ENCODE measurements around the gene ESRRB.

ESRRB gene

GRCh38 chr14:76396714-76397187, 20.8 kb downstream of the ESRRB start:
- H3K4me3 ChIP-seq (replicated peaks; ENCODE audit: low read depth, low read length), result no peak overlapping the region
- no peak for DNase-seq (ENCODE audit: low read depth)
- no peak for TF ChIP-seq CTCF (IDR thresholded peaks at IDR 0.05; ENCODE audit: low read length, missing control alignments)

GRCh38 chr14:76405627-76406026, 29.7 kb downstream of the ESRRB start:
- DNase-seq (ENCODE audit: low read depth), result no peak
- TF ChIP-seq CTCF (IDR thresholded peaks at IDR 0.05; ENCODE audit: low read length, missing control alignments), result no peak

DNA sequence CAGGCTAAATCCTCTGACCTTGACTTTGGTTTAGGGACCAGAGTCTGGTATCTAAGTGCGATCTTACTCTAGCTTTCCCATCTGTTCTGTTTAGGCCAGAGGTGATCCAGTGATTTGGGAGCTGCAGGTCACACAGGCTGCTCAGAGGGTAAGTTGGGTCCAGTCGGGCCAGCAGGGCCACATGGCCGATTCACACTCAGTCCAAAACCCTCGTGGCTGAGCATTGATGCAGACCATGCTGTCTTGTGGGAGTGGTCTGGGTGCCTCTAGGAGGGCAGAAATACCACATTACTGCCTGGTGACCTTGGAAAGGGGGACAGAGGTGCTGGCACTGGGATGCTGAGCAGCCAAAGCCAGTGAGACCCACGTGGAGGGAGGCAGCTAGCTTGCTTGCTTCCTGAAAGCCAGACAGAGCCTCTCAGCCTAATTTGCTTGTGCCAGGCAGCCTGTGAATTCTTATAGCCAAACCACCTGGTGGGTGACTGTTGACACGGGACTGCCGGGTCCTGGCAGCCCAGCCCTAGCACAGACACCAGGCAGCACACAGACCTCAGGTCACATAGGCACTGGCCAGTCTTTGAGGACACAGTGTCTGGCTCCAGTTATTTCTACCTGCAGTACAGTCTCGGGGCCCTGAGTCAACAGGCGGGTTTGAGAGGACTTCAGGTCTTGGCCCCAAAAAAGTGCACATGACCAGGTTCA, 31.7 kb downstream of the ESRRB start:
- no peak for TF ChIP-seq CTCF (IDR thresholded peaks at IDR 0.05; ENCODE audit: low read length, missing control alignments)
- H3K4me3 ChIP-seq (replicated peaks; ENCODE audit: low read depth, low read length), result no peak overlapping the region
- DNase-seq (ENCODE audit: low read depth), result no peak

More at GRCh38 chr14:76405627-76406026, 29.7 kb downstream of the ESRRB start:
- H3K4me3 ChIP-seq (replicated peaks; ENCODE audit: low read depth, low read length), result no peak overlapping the region

DNA sequence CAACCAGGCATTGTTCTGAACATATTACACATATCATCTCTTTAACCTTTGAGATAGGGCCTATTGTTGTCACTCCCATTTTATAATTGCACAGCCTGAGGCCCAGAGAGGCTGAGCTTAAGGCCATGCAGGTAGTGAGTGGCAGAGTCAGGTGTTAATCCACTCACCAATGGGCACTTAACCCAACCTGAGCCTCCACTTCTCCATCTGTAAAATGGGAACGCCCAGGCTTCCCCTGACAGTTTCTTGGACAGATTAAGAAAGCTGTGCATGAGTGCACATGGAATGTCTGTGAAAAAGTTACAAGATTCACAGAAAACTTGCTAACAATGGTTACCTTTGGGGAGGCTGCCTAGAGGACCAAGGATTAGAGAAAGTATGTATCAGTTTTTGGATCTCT, 32.9 kb downstream of the ESRRB start:
- no peak for TF ChIP-seq CTCF (IDR thresholded peaks at IDR 0.05; ENCODE audit: low read length, missing control alignments)
- H3K4me3 ChIP-seq (replicated peaks; ENCODE audit: low read depth, low read length), result no peak overlapping the region
- no peak for DNase-seq (ENCODE audit: low read depth)

DNA sequence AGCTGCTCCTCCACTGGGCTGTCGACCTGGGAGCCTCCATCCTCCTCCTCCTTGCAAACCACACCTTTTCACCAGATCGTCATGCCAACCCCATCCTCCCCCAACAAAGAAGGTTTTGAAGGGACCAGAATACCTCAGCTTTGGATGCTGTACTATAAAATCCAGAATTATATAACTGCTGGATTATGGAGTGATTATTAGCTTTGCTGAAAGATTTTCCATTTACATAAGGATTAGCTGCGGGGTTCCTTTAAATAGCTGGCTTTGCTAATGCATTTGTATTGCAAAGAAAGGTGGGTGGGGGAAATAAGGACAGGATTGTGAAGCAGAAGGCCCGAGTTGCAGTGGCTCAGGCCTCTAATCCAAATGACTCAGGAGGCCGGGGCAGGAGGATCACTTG, 36.6 kb downstream of the ESRRB start:
- DNase-seq (ENCODE audit: low read depth), result no peak
- TF ChIP-seq CTCF (IDR thresholded peaks at IDR 0.05; ENCODE audit: low read length, missing control alignments), result no peak
- H3K4me3 ChIP-seq (replicated peaks; ENCODE audit: low read depth, low read length), result no peak overlapping the region

GRCh38 chr14:76413106-76413961, 37.4 kb downstream of the ESRRB start:
- TF ChIP-seq CTCF (IDR thresholded peaks at IDR 0.05; ENCODE audit: low read length, missing control alignments), result no peak
- no peak for DNase-seq (ENCODE audit: low read depth)
- no peak overlapping the region for H3K4me3 ChIP-seq (replicated peaks; ENCODE audit: low read depth, low read length)

Data from fibroblast of pulmonary artery (primary cell).